ENCODE data around the gene ANKRD42.

ANKRD42 gene

DNA sequence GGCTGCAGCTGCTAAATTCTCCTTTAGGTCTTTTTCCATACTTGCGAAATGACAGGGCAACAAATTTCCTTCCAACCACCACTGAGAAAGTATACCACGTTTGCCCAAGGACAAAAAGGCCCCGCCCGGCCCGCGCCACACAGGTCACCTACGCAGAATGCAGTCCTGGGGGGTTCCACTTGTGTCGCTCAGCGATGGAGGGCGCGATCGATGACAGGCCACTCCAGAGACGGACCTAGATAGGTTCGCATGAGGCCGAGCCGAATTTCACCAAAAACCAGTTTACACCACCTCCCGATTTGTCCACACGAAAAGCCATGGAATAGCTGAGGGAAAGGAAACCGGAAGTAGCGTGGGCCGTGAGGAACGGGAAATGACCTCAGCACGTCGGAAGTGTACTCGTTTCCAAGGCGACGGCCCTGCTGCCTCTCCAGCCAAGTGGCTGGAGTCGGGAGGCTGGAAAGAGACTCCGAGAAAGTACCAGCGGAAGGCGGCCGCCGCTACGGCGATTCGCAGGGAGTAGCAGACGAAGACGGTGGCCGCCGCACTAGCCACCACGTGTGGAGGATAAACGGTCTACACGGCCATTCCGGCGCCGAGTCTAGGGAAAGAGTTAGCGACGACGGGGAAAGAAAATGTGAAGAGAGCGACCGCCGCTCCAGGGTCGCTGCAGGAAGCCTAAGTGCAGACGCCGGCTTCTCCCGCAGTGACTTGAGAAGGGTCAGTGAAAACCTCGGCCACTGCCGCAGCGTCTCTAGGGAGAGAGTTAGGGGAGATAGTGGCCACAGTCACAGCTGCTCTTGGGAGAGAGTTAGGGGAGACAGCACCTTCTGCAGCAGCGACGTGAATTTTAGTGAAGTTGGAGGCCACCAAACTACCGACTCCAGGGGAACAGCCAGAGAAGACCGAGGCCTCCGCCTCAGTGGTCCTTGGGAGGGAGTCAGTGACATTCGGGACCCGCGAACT, at the start of gene ANKRD42:
TSS of gene ANKRD42 (plus strand) at position 398 of the 966 bp plus-strand sequence. CDS start 959 bp downstream, outside the sequence.
- peak; percentile 83 for DNase-seq (ENCODE audit: low spot score)

DNA sequence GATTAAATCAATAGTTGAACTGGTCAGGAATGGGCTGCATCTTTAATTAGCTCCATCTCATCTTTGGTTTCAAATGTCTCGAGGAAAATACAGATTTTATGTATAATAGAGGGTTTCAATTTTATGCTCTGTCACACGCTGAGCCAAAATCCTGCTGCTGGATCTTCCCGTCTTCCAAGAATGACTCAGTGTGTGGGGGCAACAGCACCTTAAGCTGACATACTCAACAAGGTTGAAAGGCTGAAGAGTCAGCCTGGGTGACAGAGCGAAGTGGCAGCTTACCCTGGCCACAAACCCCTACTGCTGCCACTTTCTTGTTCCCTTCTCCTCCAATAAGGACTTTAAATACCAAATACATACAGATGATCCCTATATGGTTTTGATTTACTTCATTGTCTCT, 45.6 kb upstream of the ANKRD42 start:
- DNase-seq (ENCODE audit: low spot score), result no peak

DNA sequence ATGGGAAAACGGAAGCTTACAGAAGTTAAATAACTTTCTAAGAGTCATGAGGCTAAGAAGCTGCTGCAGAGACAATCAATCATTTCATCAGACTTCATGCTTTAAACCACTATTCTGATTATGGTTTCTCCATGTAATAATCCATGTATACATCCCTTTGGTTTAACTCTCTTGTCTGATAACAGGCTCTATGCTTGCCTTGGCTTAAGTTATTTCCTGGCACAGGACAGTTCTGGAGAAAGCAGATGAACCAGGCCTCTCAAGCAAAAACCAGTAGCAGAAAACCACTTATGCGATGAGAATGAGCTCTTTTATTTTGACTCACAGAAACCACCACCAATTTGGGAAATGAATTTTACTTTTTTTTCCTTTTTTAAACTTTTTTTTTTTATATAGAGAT, 43.1 kb upstream of the ANKRD42 start:
- DNase-seq (ENCODE audit: low spot score), result no peak

DNA sequence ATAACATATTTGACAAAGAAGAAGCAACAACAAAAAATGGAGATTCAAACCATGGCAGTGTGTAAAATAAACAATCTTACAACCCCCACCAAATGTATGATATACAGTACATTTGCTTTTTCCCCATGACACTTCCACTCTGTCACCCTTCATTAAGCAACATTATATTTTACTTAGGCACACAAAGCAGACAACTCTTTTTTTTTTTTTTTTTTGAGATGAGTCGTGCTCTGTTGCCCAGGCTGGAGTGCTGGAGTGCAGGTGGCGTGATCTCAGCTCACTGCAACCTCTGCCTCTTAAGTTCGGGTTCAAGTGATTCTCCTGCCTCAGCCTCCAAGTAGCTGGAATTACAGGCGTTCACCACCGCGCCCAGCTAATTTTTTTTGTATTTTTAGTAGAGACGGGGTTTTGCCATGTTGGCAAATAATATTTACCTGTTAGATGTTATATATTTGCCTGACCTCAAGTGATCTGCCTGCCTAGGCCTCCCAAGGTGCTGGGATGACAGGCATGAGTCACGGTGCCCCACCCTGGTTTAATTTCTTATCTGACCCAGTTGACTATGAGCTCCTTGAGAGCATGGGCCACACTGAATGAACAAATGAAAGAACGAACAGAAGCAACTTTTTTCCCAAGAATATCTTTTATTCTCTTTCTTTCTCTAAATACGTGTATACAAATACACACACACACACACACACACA, 42.1 kb upstream of the ANKRD42 start:
- DNase-seq (ENCODE audit: low spot score), result no peak

DNA sequence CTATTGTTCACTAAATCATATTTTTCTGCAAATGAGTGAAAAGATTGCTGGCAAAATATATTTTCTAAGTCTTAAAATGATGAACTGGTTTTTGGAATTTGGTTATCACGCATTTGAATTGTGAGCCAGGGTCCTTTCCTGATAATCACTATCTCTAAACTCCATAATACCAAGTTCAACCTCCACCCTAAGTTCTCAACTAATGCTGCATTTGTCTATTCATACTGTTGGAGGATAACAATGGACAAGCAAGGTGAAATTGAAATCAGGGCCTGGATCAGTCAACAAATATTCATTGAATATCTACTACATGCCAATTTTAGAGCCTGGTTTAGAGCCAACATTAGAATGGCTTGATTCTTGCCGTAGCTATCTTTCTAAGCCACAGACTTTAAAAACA, 41.2 kb upstream of the ANKRD42 start:
- DNase-seq (ENCODE audit: low spot score), result no peak

DNA sequence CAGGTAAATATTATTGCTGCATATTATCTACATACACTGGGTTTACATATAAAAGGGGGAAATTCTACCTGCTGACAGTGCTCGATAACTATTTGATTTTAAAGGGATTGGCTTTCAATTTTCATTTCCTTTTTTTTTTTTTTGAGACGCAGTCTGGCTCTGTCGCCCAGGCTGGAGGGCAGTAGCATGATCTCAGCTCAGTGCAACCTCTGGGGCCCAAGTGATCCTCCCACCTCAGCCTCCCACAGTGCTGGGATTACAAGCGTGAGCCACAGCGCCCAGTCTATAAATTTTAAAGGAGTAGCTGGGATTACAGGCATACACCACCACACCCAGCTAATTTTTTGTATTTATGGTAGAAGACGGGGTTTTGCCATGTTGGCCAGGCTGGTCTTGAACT, 39.7 kb upstream of the ANKRD42 start:
- DNase-seq (ENCODE audit: low spot score), result no peak

DNA sequence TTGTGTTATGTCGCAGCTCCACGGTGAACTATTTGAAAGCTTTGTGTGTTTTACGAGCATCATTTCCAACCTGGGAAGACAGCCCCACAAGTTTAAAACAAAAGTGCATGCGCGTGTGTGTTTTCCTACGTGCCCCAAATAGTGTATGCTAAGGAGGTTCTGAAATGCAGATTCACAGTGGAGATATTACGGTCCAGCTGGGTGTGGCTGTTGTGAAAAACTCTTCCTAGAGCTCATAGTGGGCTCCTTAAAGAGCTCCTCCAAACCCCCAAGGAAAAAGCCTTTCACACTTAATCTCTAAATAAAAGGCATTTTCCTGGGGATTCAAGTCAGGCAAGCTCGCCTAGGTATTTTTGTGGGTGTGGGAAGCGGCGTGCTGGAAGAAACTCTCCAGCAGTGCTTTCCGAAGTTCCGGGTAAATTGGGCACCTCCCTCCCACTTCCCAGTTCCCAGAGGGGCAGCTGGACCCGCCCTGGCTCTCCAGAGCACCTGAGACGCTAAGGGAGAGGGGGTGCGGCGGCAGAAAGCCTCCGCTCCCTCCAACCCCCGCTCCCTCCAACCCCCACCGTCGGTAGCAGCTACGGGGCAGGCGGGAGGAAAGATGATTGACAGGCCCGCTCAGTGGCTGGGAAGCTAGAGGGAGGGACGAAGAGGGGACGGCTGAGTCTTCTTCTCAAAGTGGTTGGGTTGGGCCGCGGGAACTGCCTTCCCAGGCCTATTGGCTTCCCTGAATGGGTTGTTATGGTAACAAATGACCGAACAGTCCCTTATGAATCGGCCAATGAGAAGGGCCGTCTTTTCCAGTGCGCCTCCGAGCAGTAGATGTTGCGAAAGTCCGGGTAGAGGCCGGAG, 37.1 kb upstream of the ANKRD42 start:
- DNase-seq (ENCODE audit: low spot score), result peak; percentile 99

DNA sequence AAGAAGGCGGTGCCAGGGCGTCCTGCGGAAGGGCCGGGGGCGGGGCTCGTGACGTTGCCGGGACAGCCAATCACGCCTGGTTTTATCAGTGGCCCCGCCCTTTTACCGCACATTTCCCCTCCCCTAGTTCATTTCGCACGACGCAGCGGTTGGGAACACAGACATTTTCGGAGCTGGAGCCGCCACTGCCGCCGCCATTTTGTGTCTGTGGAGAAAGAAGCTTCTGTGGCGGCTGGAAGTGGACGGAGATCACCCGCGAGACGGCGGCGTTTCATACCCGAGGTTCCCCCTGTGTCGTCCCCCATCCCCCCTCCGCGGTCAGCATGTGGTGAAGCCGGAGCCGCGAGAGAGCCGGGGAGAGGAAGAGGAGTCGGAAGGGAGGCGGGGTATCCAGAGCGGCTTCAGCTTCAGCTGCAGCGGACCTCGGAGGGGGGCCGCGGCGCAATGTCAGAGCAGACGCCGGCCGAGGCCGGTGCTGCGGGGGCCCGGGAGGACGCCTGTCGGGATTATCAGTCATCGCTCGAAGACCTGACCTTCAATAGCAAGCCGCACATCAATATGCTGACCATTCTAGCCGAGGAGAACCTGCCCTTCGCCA, 36.4 kb upstream of the ANKRD42 start, which contains the start of gene PCF11:
TSS of gene PCF11 (plus strand) at position 136 of the 598 bp plus-strand sequence. CDS start at position 445, 309 bp downstream.
- DNase-seq (ENCODE audit: low spot score), result no peak

DNA sequence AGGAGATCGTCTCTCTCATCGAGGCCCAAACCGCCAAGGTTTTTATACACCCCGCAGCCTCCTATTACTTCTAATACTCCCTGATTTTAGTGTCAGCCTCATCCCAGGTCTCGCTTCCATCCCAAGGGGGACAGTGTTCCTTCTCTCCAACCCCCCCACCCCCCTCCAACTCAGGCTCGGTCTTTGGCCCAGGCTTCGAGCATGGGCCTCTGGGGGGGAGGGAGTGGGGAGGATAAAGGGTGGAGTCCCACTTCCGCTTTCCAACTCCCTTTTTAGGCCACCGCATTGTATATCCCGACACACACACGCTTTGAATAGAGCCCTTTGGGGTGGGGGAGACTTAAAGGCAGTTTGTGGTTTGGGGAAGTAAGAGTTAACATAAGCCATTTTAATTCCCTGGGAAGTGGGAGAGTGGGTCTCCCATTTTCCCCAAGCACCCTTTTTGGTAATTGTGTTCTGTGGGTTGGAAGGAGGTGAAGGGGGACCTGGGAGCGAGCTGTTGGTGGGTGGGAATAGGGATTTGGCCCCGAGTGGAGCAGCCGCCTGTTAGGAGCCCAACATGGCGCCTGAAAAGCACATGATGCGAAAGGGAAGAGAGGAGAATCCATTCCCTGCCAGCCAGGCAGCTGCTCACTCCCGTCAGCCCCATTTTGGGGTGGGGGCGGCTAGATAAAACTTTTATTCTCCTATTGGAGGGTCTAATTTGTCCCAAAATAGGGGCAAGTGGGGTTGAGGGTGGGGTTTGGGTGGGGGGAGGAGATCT, 35.7 kb upstream of the ANKRD42 start:
- peak; percentile 42 for DNase-seq (ENCODE audit: low spot score)

DNA sequence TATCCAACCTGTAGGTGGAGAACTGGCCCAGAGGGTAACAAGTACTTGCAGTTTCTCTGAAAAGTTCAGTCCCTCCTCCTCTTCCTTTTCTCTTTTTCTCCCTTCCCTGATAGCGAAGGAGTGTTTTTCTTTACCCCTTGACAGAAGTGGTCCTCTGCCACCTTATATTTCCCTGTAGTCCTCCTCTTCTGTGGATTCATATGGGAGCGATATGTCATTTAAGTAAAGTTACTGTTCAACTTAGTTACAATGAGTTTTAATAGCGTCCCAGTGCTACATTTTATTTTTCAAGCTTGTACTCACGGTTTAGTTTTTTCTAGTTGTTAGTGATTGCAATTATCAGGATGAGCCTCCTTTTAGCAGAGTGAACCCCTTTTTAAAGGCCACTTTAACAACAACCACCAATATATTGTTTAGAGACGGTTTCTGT, 35.1 kb upstream of the ANKRD42 start:
- no peak for DNase-seq (ENCODE audit: low spot score)

DNA sequence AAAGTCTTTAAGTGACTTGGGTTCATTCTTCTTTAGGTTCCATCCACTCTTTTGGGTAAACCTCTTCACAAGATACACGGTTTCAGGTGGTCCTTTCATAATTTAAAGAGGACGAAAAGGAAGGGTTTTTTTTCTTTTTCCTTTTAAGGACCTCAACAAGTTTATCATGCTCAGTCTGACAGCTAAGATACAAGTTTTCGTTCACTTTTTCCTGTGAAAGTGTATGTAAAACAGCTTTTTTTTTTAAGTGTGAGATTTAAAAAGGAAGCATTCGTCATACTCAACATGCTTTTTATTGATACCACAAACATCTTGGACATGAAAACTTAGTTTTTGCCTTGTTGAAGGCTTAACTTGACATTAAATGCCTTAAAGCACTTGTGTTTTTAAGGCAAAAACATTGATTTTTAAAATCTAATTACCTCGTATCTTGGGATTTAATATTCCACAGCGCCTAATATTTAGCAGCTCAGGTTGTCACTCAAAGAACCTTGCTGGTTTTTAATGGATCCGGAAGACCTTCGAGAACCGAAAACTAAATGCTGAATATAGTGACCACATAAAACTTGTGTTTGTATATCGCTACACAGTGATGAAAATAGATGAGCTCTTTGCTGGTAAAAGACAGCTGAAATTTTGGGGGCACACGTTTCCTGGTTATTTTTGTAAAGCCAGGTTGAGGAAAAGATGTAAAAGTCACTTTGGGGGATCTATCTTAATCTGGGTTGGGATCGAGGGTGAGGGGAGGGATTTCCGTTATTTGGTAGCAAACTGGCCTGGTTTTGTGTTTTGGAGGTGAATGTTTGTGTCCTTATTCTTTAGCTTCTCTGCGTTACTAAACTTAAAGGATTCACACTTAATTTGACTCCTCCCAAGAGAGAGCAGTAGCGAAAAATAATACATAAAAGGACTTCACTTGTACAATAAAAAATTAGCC, 34.3 kb upstream of the ANKRD42 start:
- no peak for DNase-seq (ENCODE audit: low spot score)

DNA sequence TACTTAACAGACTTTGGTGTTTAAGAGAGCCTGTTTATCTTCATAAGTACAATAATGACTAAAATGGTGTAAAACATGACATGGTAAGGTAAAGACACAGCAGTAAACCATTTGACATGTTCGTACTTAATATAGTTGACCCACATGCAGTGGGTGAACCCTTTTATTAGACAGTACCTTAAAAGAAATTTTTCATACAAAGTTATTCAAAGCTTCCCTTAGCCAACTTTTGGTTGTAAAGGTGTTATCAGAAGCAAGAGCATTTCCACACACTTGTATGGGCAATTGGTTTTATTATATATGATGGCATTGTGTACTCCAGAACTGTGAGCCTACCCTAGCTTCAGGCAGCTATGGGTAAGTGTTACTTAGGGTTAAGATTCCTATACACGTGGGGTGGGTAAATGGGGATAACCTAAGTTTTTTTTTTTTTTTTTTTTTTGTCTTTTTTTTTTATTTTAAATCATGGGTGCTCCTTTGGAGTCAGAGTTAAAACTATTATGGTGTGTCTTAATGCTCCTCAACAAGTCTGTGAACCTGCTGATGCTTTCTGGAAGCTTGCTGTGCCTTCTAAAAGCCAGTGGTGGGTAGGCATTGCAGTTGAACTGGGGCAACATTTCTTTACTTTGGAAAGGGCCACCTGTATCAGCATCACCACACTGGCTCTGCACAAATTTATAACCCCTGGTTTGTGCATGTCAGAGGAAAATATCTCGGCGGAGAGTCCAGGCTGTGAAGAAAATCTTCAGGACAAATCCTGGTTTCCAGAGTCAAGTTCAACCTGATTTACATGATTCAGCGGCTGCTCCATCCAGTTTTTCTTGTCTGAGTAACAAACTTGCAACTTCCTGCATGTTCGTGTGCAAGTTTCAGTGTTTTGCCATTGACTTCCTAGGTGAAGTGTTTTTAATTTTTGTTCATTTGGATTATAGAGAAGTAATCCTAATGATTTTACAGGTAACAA, 33.3 kb upstream of the ANKRD42 start:
- DNase-seq (ENCODE audit: low spot score), result no peak

DNA sequence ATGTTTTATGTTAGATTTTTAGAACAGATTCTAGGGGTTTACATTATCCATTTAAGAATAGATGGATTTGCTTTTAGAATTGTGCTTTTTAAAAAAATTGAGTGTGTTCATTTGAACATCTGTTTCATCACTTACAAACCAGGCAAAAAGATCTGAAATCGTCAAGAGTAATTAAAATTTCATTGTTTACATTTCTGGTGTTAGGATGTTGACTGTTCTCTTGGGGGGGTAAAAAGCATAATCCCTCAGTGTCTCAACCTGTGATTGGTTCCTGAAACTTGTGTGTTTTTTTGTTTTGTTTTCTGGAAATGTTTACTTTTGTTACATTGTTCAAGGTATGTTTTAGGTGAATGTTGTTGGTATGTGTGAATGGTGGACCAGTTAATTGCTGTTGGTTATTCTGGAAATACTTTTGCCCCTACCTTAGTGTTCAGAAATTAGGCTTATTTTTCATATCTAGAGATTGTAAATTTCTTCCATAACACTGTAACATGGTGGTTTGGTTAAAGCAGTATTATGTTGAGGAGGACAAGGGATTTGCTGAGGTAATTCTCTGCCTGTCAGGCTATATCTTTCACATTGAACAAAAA, 31.8 kb upstream of the ANKRD42 start:
- no peak for DNase-seq (ENCODE audit: low spot score)

DNA sequence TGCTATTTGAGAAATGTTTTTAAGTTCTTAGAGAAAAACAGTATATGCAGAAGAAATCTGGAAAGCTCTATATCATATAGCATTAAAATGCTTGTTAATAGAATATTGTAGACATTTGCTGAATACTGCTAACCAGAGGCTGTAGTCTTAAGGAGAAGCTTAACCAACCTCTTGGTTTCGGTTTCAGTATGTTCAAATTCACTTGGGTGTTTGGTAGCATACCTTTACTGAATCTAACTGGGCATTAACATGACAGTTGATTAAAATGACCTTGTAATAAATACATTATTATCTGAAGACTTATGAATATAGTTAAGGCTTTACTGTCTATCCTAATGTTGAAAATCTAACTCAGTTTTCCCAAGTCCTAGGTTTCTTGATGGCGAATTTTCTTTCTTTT, 31.1 kb upstream of the ANKRD42 start:
- peak; percentile 17 for DNase-seq (ENCODE audit: low spot score)

DNA sequence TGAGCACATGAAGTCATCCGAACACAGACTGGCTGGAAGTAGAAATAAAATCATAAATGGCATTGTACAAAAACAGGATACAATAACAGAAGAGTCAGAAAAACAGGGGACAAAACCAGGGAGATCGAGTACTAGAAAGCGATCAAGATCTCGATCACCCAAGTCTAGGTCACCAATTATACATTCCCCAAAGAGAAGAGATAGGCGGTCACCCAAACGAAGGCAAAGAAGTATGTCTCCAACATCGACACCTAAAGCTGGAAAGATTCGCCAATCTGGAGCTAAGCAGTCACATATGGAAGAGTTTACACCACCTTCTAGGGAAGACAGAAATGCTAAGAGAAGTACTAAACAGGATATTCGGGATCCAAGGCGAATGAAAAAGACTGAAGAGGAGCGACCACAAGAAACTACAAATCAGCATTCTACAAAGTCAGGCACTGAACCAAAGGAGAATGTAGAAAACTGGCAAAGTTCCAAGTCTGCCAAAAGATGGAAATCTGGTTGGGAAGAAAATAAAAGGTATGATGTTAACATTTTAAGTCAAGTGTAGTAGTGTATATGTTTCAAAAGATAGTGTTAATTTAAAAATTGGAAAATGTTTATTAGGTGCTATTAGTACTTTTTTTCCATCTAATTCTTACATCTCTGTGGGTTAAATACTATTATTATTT, 27.2 kb upstream of the ANKRD42 start:
- DNase-seq (ENCODE audit: low spot score), result no peak

DNA sequence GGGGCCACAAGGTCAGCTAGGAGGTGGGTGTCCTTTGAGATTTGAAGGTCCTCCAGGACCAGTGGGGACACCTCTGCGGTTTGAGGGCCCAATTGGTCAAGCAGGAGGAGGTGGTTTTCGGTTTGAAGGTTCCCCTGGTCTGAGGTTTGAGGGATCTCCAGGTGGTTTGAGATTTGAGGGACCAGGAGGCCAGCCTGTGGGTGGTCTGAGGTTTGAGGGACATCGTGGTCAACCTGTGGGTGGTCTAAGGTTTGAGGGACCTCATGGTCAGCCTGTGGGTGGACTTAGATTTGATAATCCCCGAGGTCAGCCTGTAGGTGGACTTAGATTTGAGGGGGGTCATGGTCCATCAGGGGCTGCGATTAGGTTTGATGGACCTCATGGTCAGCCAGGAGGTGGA, 24.8 kb upstream of the ANKRD42 start:
- DNase-seq (ENCODE audit: low spot score), result no peak

DNA sequence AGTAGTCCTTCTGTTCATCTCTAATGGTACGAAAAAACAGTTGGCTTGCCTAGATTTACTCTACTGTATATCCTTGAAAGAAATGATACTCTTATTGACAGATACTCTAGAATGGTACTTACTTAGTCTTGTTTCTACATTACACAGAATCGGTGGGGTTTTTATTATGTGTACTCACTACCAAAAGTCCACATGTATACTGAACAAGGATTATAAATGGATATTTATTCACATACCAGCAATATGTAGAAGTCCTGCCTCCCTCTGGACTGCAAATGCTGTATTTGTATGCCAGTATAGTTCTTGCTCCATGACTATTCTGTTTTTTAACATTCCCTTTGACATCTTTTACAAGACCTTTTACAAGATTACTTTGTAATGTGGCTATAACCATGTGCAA, 22.6 kb upstream of the ANKRD42 start:
- no peak for DNase-seq (ENCODE audit: low spot score)

DNA sequence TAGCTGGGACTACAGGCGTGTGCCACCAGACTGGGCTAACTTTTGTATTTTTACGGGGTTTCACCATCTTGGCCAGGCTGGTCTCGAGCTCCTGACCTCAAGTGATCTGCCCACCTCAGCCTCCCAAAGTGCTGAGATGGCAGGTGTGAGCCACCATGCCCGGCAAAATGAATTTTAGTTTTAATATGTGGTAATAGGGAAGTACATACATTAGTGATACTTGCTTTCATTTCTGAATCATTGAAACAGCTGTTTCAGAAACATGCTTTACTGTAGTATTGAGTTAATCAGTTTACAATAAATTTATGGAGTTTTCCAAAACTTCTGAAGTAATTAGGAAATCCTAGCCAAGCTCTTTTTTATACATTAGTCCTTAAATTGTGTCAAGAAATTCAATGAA, 21.0 kb upstream of the ANKRD42 start:
- DNase-seq (ENCODE audit: low spot score), result no peak
